NCI-H1436 treated with DMSO at 0.1 percent for 48 hours (cell line): ENCODE measurements around the gene EXT2.

Source experiments
- DNase-seq: peaks from one replicate; lab custom pipeline; 2025; lab: John Stamatoyannopoulos, UW

Gene EXT2

GRCh38 chr11:44085330-44085729, 10.1 kb upstream of the EXT2 start:
- DNase-seq = no peak

GRCh38 chr11:44088377-44088776, 7.1 kb upstream of the EXT2 start:
- DNase-seq = no peak

- DNase-seq = no peak
Measured at GRCh38 chr11:44088871-44089270, 6.6 kb upstream of the EXT2 start.

- no peak for DNase-seq
Measured at GRCh38 chr11:44090539-44090938, 4.9 kb upstream of the EXT2 start.

- DNase-seq = peak; percentile 26
Measured at GRCh38 chr11:44094260-44094868, 1.1 kb upstream of the EXT2 start.

GRCh38 chr11:44096360-44097185, 1.1 kb downstream of the EXT2 start:
- no peak for DNase-seq

GRCh38 chr11:44097821-44098220, 2.3 kb downstream of the EXT2 start:
- DNase-seq = no peak

GRCh38 chr11:44101098-44101497, 5.6 kb downstream of the EXT2 start:
- no peak for DNase-seq

- no peak for DNase-seq
Measured at GRCh38 chr11:44104481-44105294, 9.2 kb downstream of the EXT2 start.

- DNase-seq = no peak
Measured at GRCh38 chr11:44108260-44108659, 12.8 kb downstream of the EXT2 start.

- DNase-seq = peak; percentile 2
Measured at GRCh38 chr11:44110231-44110679, 14.8 kb downstream of the EXT2 start.

- DNase-seq = no peak
Measured at GRCh38 chr11:44112091-44112821, 16.8 kb downstream of the EXT2 start.

GRCh38 chr11:44113018-44113417, 17.5 kb downstream of the EXT2 start:
- no peak for DNase-seq

GRCh38 chr11:44113572-44113971, 18.1 kb downstream of the EXT2 start:
- no peak for DNase-seq

GRCh38 chr11:44116234-44116830, 20.9 kb downstream of the EXT2 start:
- no peak for DNase-seq

- DNase-seq = no peak
Measured at GRCh38 chr11:44120169-44120568, 24.7 kb downstream of the EXT2 start.

- no peak for DNase-seq
Measured at GRCh38 chr11:44125598-44125997, 30.1 kb downstream of the EXT2 start.

GRCh38 chr11:44126304-44126703, 30.8 kb downstream of the EXT2 start:
- no peak for DNase-seq

GRCh38 chr11:44127130-44127529, 31.7 kb downstream of the EXT2 start:
- no peak for DNase-seq

- no peak for DNase-seq
Measured at GRCh38 chr11:44128729-44129128, 33.3 kb downstream of the EXT2 start.

- no peak for DNase-seq
Measured at GRCh38 chr11:44130751-44131150, 35.3 kb downstream of the EXT2 start.
